K562 (cell line): ENCODE data around the gene RCC1. TPM values are rescaled to one million over a fixed set of nuclear protein-coding genes. Genes with fewer than 3 reads are reported as not detected.

Experiments
- BCL6 ChIP-seq: fragments of 250-450 bp; sonication (Bioruptor Pico); IDR thresholded peaks from 2 replicates; pipeline ENCODE4 v1.4.0; 2020
- BRCA1 ChIP-seq, 2 experiments: fragments of 450-650 bp in 1 of 2; sonication (generic) in 1 of 2; formaldehyde crosslinking in 1 of 2; IDR thresholded peaks; 2 replicates each; pipeline versions ENCODE4 v1.5.0 to v1.6.1; 2017 to 2020; ENCODE audit warnings: mild to moderate bottlenecking in 1 of 2, missing genetic modification reagents in 1 of 2
- E2F1 ChIP-seq: sonication (generic); formaldehyde crosslinking; IDR thresholded peaks from 2 replicates; pipeline ENCODE4 v1.8.1; 2023; ENCODE audit warnings: mild to moderate bottlenecking, missing genetic modification reagents, moderate library complexity
- FOXA3 ChIP-seq, 2 experiments: fragments of 450-650 bp in 1 of 2; sonication (generic) in 1 of 2; formaldehyde crosslinking; IDR thresholded peaks in 1 of 2; conservative IDR thresholded peaks in 1 of 2; 2 replicates each; pipeline versions ENCODE4 v1.4.0 to v1.8.0; 2020 to 2022; ENCODE audit warnings: mild to moderate bottlenecking in 2 of 2, missing genetic modification reagents in 1 of 2
- LARP7 ChIP-seq: fragments of 450-650 bp; IDR thresholded peaks from 2 replicates; pipeline ENCODE4 v1.6.1; 2016
- MED1 ChIP-seq: sonication (generic); formaldehyde crosslinking; IDR thresholded peaks from 2 replicates; pipeline ENCODE4 v1.8.1; 2023; ENCODE audit warnings: missing genetic modification reagents, borderline replicate concordance
- NFIX ChIP-seq: fragments of 250-450 bp; sonication (Bioruptor Pico); IDR thresholded peaks from 2 replicates; pipeline ENCODE4 v1.4.0; 2020; ENCODE audit warnings: low read depth, mild to moderate bottlenecking, moderate library complexity
- PBX2 ChIP-seq, 2 experiments: IDR thresholded peaks in 1 of 2; conservative IDR thresholded peaks in 1 of 2; 2 replicates each; pipeline ENCODE4 v1.6.1; 2016; ENCODE audit warnings: low read depth in 2 of 2, mild to moderate bottlenecking in 1 of 2, missing compliant biosample characterization in 1 of 2, missing genetic modification characterization in 1 of 2, moderate library complexity in 1 of 2
- SMAD4 ChIP-seq: fragments of 250-450 bp; sonication (Bioruptor Pico); conservative IDR thresholded peaks from 2 replicates; pipeline ENCODE4 v1.8.0; 2021; ENCODE audit warnings: inconsistent platforms, mild to moderate bottlenecking, moderate library complexity
- THAP7 ChIP-seq: fragments of 250-450 bp; sonication (Bioruptor Pico); IDR thresholded peaks from 2 replicates; pipeline ENCODE4 v1.5.0; 2021
- ZBTB2 ChIP-seq: fragments of 450-650 bp; IDR thresholded peaks from 2 replicates; pipeline ENCODE4 v1.6.1; 2016; ENCODE audit warnings: antibody characterized with exemption
- ZEB2 ChIP-seq: fragments of 450-650 bp; IDR thresholded peaks from 2 replicates; pipeline ENCODE4 v1.6.1; 2016
- ZNF23 ChIP-seq: fragments of 250-450 bp; sonication (Bioruptor Pico); IDR thresholded peaks from 2 replicates; pipeline ENCODE4 v1.4.0; 2020; ENCODE audit warnings: mild to moderate bottlenecking
- ZNF280B ChIP-seq: fragments of 250-450 bp; sonication (Bioruptor Pico); IDR thresholded peaks from 2 replicates; pipeline ENCODE4 v1.5.1; 2021; ENCODE audit warnings: mild to moderate bottlenecking
- ZNF316 ChIP-seq: fragments of 450-650 bp; IDR thresholded peaks from 2 replicates; pipeline ENCODE4 v1.6.1; 2016
- ZNF518B ChIP-seq: fragments of 250-450 bp; sonication (Bioruptor Pico); IDR thresholded peaks from 2 replicates; pipeline ENCODE4 v1.5.0; 2021; ENCODE audit warnings: mild to moderate bottlenecking, moderate library complexity
- polyA plus RNA-seq, 8 experiments: library from polyadenylated mRNA; depleted of rRNA in 4 of 8; stranded (reverse) in 5 of 8; unstranded in 3 of 8; fragments of >200 nt; fragmentation: Nextera tagmentation in 2 of 8; fragmentation: Illumina TruSeq in 1 of 8; extraction: Ambion mirVana in 2 of 8; extraction: Trizol in 1 of 8; gene quantifications; 2 replicates each; pipeline versions ENCODE4 v1.2.1 to v1.2.3, GENCODE V29; 2011 to 2014; ENCODE audit warnings: inconsistent platforms in 1 of 8, missing spikeins in 1 of 8
- total RNA-seq, 7 experiments: library from RNA; depleted of rRNA in 6 of 7; stranded (reverse); fragments of >200 nt in 6 of 7; fragmentation: Illumina TruSeq in 2 of 7; extraction: Trizol in 2 of 7; gene quantifications; 2 replicates each; pipeline versions ENCODE4 v1.2.1 to v1.2.3, GENCODE V29; 2011 to 2021; ENCODE audit warnings: low replicate concordance in 1 of 7

The RCC1 gene
- total and polyA plus RNA-seq, 9 of the 15 experiments (the other 6 are each of a cell fraction or from before 2014, with no cell fraction given), result 16.4 to 202 (median 107) TPM

GRCh38 chr1:28521502-28522164 is 15.8 kb downstream of the RCC1 start (continued):
- TF ChIP-seq ZBTB2, result 0 out of 2 replicates have a peak, but pooled peaks have one; percentile 41
- TF ChIP-seq MED1 (CRISPR knock-in tag), result no peak
- no peak for TF ChIP-seq THAP7 (CRISPR knock-in tag)
- TF ChIP-seq ZNF280B (CRISPR knock-in tag), result no peak
- TF ChIP-seq E2F1, result 0 out of 2 replicates have a peak, but pooled peaks have one; percentile 22
- no peak for TF ChIP-seq BRCA1 (IDR thresholded peaks at IDR 0.05)
- no peak for TF ChIP-seq BRCA1 (CRISPR knock-in tag; IDR thresholded peaks at IDR 0.05)
- no peak for TF ChIP-seq LARP7
- TF ChIP-seq PBX2 (CRISPR knock-in tag; IDR thresholded peaks at IDR 0.05; ENCODE audit: low read depth), result no peak
- peak; percentile 18; the same call in 1 of the 2 replicates for TF ChIP-seq PBX2 (tag; conservative IDR thresholded peaks at IDR 0.05; ENCODE audit: low read depth)
- TF ChIP-seq ZNF518B, result no peak
- TF ChIP-seq NFIX (CRISPR knock-in tag), result no peak
- TF ChIP-seq ZNF316, result no peak
- TF ChIP-seq ZNF23 (CRISPR knock-in tag), result no peak
- no peak for TF ChIP-seq FOXA3 (CRISPR knock-in tag; conservative IDR thresholded peaks at IDR 0.05 in 1 of 2, IDR thresholded peaks at IDR 0.05 in 1 of 2)
- TF ChIP-seq SMAD4 (CRISPR knock-in tag), result peak; percentile 51; the same call in 1 of the 2 replicates
- no peak for TF ChIP-seq BCL6 (CRISPR knock-in tag)
- TF ChIP-seq ZEB2, result 0 out of 2 replicates have a peak, but pooled peaks have one; percentile 31
